ENCODE measurements around the gene CERS4. TPM values are rescaled to one million over a fixed set of nuclear protein-coding genes. Genes with fewer than 3 reads are reported as not detected.
"Not testable (repeated sequence)": the region's sequence is repeated elsewhere in the genome, so short reads cannot be mapped to it uniquely, and the experiment has no call there.

Gene CERS4
- total RNA-seq, 2 experiments from 2014 or later = 32.5 to 32.8 TPM

- H3K4me1 Mint-ChIP-seq = peaks cover 14% of the 10 kb centered on the region
- peaks cover 10% of the 10 kb centered on the region for H3K9me3 Mint-ChIP-seq
- DNase-seq (peak; percentile 90), ATAC-seq (ENCODE audit: low read depth) (peak; percentile 75)
- H3K36me3 Mint-ChIP-seq = peaks cover 24% of the 10 kb centered on the region
- POLR2A ChIA-PET = interaction anchor here (0.7 kb wide), 1 partner anchor 59 kb away, joined by 3 read pairs; no protein-coding TSS in a partner anchor
- no peaks in the 10 kb centered on the region for H3K27me3 Mint-ChIP-seq
- no peak overlapping the region for H3K4me3 Mint-ChIP-seq
- H3K27ac Mint-ChIP-seq = no peak overlapping the region
Observed at GRCh38 chr19:8252922-8253589, 43.9 kb downstream of the CERS4 start.

GRCh38 chr19:8253678-8254077 is 44.5 kb downstream of the CERS4 start:
- ATAC-seq (ENCODE audit: low read depth) (no peak), DNase-seq (no peak)
- peaks cover 5% of the 10 kb centered on the region for H3K9me3 Mint-ChIP-seq
- peaks cover 10% of the 10 kb centered on the region for H3K4me1 Mint-ChIP-seq
- POLR2A ChIA-PET = interaction anchor here (0.6 to 0.7 kb wide), 2 partner anchors 59 to 249 kb away, joined by 3 to 6 read pairs; no protein-coding TSS in a partner anchor
- H3K27me3 Mint-ChIP-seq = no peaks in the 10 kb centered on the region
- H3K4me3 Mint-ChIP-seq = no peak overlapping the region
- no peak overlapping the region for H3K27ac Mint-ChIP-seq
- peaks cover 19% of the 10 kb centered on the region for H3K36me3 Mint-ChIP-seq

- ATAC-seq (ENCODE audit: low read depth) = no peak
- no peaks in the 10 kb centered on the region for H3K9me3 Mint-ChIP-seq
- no peak overlapping the region for H3K4me3 Mint-ChIP-seq
- H3K36me3 Mint-ChIP-seq = peaks cover 21% of the 10 kb centered on the region
- DNase-seq = no peak
- POLR2A ChIA-PET = interaction anchor here (0.6 kb wide), 1 partner anchor 250 kb away, joined by 6 read pairs; no protein-coding TSS in a partner anchor
- peaks cover 8% of the 10 kb centered on the region for H3K4me1 Mint-ChIP-seq
- no peak overlapping the region for H3K27ac Mint-ChIP-seq
- no peaks in the 10 kb centered on the region for H3K27me3 Mint-ChIP-seq
Observed at GRCh38 chr19:8254286-8255001, 45.3 kb downstream of the CERS4 start.

- POLR2A ChIA-PET = no interaction called here
- no peak overlapping the region for H3K4me3 Mint-ChIP-seq
- no peaks in the 10 kb centered on the region for H3K27me3 Mint-ChIP-seq
- ATAC-seq (ENCODE audit: low read depth) (no peak), DNase-seq (no peak)
- peaks cover 14% of the 10 kb centered on the region for H3K4me1 Mint-ChIP-seq
- H3K9me3 Mint-ChIP-seq = no peaks in the 10 kb centered on the region
- H3K36me3 Mint-ChIP-seq = peaks cover 25% of the 10 kb centered on the region
- no peak overlapping the region for H3K27ac Mint-ChIP-seq
Observed at GRCh38 chr19:8255426-8256125, 46.4 kb downstream of the CERS4 start.

- Mint-ChIP-seq H3K27ac (no peak overlapping the region), H3K4me3 (no peak overlapping the region), H3K27me3 (no peaks in the 10 kb centered on the region), H3K4me1 (peaks cover 14% of the 10 kb centered on the region), H3K36me3 (peaks cover 25% of the 10 kb centered on the region), H3K9me3 (no peaks in the 10 kb centered on the region)
- no peak for ATAC-seq (ENCODE audit: low read depth)
- POLR2A ChIA-PET = no interaction called here
- DNase-seq = no peak
Observed at GRCh38 chr19:8256276-8257051, 47.3 kb downstream of the CERS4 start.

GRCh38 chr19:8257052-8257443 is 47.9 kb downstream of the CERS4 start:
- no peak overlapping the region for H3K4me3 Mint-ChIP-seq
- peaks cover 14% of the 10 kb centered on the region for H3K4me1 Mint-ChIP-seq
- ATAC-seq (ENCODE audit: low read depth) = no peak
- H3K27ac Mint-ChIP-seq = peak overlapping the region; percentile 6
- peaks cover 25% of the 10 kb centered on the region for H3K36me3 Mint-ChIP-seq
- POLR2A ChIA-PET = no interaction called here
- H3K27me3 Mint-ChIP-seq = no peaks in the 10 kb centered on the region
- no peak for DNase-seq
- H3K9me3 Mint-ChIP-seq = no peaks in the 10 kb centered on the region

- H3K27me3 Mint-ChIP-seq = no peaks in the 10 kb centered on the region
- H3K36me3 Mint-ChIP-seq = peaks cover 26% of the 10 kb centered on the region
- H3K27ac Mint-ChIP-seq = peak overlapping the region; percentile 58
- H3K9me3 Mint-ChIP-seq = no peaks in the 10 kb centered on the region
- DNase-seq = no peak
- POLR2A ChIA-PET = no interaction called here
- peaks cover 12% of the 10 kb centered on the region for H3K4me1 Mint-ChIP-seq
- ATAC-seq (ENCODE audit: low read depth) = no peak
- no peak overlapping the region for H3K4me3 Mint-ChIP-seq
Observed at GRCh38 chr19:8259142-8259921, 50.2 kb downstream of the CERS4 start.

- peaks cover 26% of the 10 kb centered on the region for H3K36me3 Mint-ChIP-seq
- peaks cover 12% of the 10 kb centered on the region for H3K4me1 Mint-ChIP-seq
- H3K9me3 Mint-ChIP-seq = no peaks in the 10 kb centered on the region
- no peak overlapping the region for H3K4me3 Mint-ChIP-seq
- no peak overlapping the region for H3K27ac Mint-ChIP-seq
- ATAC-seq (ENCODE audit: low read depth) (no peak), DNase-seq (no peak)
- POLR2A ChIA-PET = no interaction called here
- no peaks in the 10 kb centered on the region for H3K27me3 Mint-ChIP-seq
Observed at GRCh38 chr19:8259922-8260247, 50.7 kb downstream of the CERS4 start.

GRCh38 chr19:8261347-8261746 is 52.2 kb downstream of the CERS4 start:
- no peaks in the 10 kb centered on the region for H3K27me3 Mint-ChIP-seq
- H3K27ac Mint-ChIP-seq = no peak overlapping the region
- H3K4me1 Mint-ChIP-seq = peaks cover 15% of the 10 kb centered on the region
- ATAC-seq (ENCODE audit: low read depth) = peak; percentile 15
- no peaks in the 10 kb centered on the region for H3K9me3 Mint-ChIP-seq
- POLR2A ChIA-PET = interaction anchor here (0.6 to 1.0 kb wide), 3 partner anchors 14 to 80 kb away, joined by 3 to 6 read pairs (median 3); no protein-coding TSS in a partner anchor
- H3K4me3 Mint-ChIP-seq = no peak overlapping the region
- H3K36me3 Mint-ChIP-seq = peaks cover 32% of the 10 kb centered on the region
- DNase-seq = no peak

GRCh38 chr19:8261881-8262280 is 52.7 kb downstream of the CERS4 start:
- H3K4me1 Mint-ChIP-seq = peaks cover 14% of the 10 kb centered on the region
- H3K27ac Mint-ChIP-seq = no peak overlapping the region
- no peaks in the 10 kb centered on the region for H3K9me3 Mint-ChIP-seq
- peaks cover 31% of the 10 kb centered on the region for H3K36me3 Mint-ChIP-seq
- DNase-seq (peak; percentile 17), ATAC-seq (ENCODE audit: low read depth) (no peak)
- POLR2A ChIA-PET = interaction anchor here (0.6 to 1.0 kb wide), 3 partner anchors 14 to 81 kb away, joined by 3 to 6 read pairs (median 3); no protein-coding TSS in a partner anchor
- H3K27me3 Mint-ChIP-seq = no peaks in the 10 kb centered on the region
- H3K4me3 Mint-ChIP-seq = no peak overlapping the region

- no peak overlapping the region for H3K4me3 Mint-ChIP-seq
- peaks cover 27% of the 10 kb centered on the region for H3K36me3 Mint-ChIP-seq
- no peaks in the 10 kb centered on the region for H3K27me3 Mint-ChIP-seq
- no peak overlapping the region for H3K27ac Mint-ChIP-seq
- H3K9me3 Mint-ChIP-seq = no peaks in the 10 kb centered on the region
- POLR2A ChIA-PET = no interaction called here
- ATAC-seq (ENCODE audit: low read depth) (no peak), DNase-seq (peak; percentile 12)
- H3K4me1 Mint-ChIP-seq = peaks cover 11% of the 10 kb centered on the region
Observed at GRCh38 chr19:8262431-8262830, 53.3 kb downstream of the CERS4 start.

GRCh38 chr19:8264248-8264647 is 55.1 kb downstream of the CERS4 start:
- peak; percentile 10 for DNase-seq
- H3K27ac Mint-ChIP-seq, POLR2A ChIA-PET: not testable (repeated sequence)

More at GRCh38 chr19:8264248-8264647, 55.1 kb downstream of the CERS4 start:
- H3K4me1 Mint-ChIP-seq = peaks cover 15% of the 10 kb centered on the region
- not testable (repeated sequence) for ATAC-seq (ENCODE audit: low read depth); H3K4me3 Mint-ChIP-seq; H3K9me3 Mint-ChIP-seq; H3K27me3 Mint-ChIP-seq
- H3K36me3 Mint-ChIP-seq = peaks cover 18% of the 10 kb centered on the region
